A172 (cell line): ENCODE data around the gene SDC4. TPM values are rescaled to one million over a fixed set of nuclear protein-coding genes. Genes with fewer than 3 reads are reported as not detected.
A peak's percentile ranks its signal among the peaks of the same experiment; 100 is the strongest.

Experiments
- DNase-seq: peaks from one replicate; pipeline ENCODE4 v3.0.0-alpha.2; 2015; ENCODE audit warnings: low spot score
- total RNA-seq: library from RNA; depleted of rRNA; stranded (reverse); fragments of >200 nt; shearing (Covaris generic); gene quantifications from 2 replicates; pipeline ENCODE4 v1.2.3, GENCODE V29; 2014

SDC4 gene
- total RNA-seq, 1 experiment from 2014 or later, result 42.4 TPM

- no peak for DNase-seq
Measured at GRCh38 chr20:45343532-45344167, 4.6 kb downstream of the SDC4 start.

DNA sequence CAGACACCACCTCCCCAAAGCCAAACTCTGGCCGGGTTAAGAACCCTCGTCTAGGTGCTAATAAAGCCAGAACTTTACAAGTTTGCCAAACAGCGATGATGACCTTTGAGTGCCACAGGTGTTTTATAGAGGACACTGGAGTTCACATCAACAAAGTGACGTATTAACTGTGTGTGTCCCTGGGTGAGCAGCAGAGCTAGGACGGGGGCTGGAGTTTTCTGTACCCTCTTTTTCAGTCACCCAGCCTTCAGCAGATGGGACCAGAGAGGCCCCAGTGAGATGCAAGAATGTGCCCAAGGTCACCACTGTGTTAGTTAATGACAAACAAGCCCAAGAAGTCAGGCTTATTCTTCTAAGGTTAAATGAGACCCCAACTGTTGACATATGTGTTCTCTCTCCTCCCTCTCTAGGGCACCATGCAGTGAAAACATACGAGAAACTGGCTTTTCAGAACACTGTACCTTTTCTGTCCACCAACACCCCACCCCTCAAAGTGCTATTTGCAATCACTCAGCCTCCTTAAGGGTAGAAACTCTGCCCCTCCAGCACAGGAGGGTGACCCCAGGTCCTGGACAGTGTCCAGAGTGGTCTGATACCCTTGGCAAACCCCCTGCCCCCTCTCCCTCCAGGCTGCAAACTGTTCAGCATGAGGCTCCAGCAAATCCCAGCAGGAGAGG, 5.2 kb downstream of the SDC4 start:
- no peak for DNase-seq

GRCh38 chr20:45341939-45342854, 6.0 kb downstream of the SDC4 start:
- DNase-seq, result peak; percentile 69

GRCh38 chr20:45341579-45341938, 6.7 kb downstream of the SDC4 start:
- DNase-seq, result no peak

GRCh38 chr20:45340951-45341350, 7.3 kb downstream of the SDC4 start:
- no peak for DNase-seq

- DNase-seq, result no peak
Measured at GRCh38 chr20:45340236-45340847, 7.9 kb downstream of the SDC4 start.

- DNase-seq, result no peak
Measured at GRCh38 chr20:45339799-45340198, 8.4 kb downstream of the SDC4 start.

DNA sequence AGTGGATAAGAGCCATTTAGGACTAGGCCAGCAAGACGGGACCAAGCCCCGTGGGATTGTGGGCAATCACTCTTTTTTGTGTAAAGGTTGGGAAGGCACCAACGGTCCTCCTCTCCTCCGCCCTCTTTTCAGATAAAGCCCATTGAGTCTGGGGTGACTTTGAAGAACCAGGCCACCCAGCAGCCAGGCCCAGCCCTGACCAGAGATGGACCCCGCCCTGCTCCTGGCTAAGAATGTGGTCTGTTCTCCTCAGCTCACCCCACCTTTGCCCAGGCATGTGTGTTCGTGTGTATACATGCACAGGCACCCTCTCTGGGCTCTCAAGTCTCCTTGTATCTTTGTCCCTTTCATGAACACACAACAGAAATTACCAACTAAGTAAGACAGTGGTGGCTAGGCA, 9.1 kb downstream of the SDC4 start:
- DNase-seq, result no peak

DNA sequence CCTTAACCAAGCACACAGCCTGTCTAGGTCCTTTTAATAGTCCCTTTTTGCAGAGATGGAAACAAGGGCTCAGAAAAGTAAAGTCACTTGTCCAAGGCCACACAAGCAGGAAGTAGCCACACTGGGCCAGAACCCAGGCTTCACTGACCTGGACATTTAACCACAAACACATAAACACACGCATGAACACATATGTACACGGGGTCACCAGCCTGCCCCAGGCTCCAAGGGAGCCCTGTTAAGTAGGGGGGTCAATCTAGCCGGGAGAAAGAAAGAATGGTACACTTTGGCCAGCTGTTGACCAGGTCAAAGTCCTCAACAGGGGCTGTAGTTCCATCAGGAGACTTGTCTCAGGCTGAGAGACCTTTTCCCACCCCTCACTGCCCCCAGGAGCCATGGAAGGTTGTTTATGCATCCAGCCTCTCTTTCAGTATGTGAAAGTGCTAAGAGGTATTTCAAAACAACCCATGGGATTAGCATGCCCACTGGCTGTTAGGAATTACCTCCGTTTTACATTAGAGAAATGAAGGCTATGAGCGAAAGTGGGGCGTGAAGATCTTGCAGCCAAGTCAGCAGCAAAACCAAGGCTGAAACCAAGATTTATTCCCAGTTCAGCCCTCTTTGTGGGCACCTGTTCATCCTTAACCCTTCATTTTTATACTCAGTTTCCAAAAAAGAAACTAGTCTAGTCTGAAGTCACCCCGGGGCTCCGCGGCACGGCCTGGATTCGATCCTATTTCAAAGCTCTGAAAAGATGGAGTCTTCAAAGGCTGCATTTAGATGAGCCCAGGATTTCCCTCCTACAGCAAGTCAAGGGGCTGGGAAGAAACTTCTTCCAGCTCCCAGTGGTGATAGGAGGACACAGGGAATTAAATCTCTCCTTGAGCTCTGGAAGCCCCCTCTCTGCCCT, 9.8 kb downstream of the SDC4 start:
- no peak for DNase-seq

GRCh38 chr20:45337367-45338120, 10.7 kb downstream of the SDC4 start:
- DNase-seq, result peak; percentile 88

DNA sequence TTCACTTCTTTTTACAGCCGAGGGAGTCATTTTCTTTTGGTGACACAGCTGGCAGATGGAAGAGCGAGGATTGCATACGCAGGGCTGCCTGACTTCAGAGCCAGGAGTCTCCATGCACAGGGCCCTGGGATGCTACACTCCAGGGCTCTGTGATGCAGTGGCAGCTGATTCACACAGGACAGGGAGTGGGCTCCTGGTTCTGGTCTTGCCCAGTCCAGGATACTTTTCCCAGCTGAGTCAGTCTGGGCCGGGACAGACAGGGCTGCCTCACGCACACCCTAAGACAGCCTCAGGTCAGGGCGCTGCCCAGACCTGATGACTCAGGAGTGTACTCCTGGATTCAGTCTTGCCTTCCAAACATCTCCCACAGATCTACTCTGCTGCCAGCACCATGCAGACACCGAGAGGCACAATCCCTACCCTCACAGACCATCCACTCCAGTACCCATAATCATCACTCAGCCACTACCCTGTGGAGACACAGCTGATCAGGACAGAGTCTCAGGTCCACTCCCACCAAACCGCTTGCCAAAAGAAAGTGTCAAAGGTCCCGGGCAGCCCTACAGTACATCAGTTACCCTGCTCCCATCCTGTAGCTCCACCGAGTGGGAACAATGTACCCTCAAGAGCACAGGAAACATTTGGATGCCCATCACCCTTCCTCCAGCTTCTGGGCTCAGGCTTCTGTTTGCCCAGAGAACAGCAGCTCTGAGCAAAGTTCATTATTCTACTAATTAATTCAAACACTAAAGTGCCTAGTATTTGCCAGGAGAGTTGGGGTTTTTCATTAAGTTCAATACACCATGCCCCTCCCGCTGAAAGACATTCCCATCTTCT, 11.5 kb downstream of the SDC4 start:
- DNase-seq, result peak; percentile 91

GRCh38 chr20:45330476-45330875, 17.7 kb downstream of the SDC4 start:
- no peak for DNase-seq

- DNase-seq, result no peak
Measured at GRCh38 chr20:45329497-45330319, 18.5 kb downstream of the SDC4 start.

DNA sequence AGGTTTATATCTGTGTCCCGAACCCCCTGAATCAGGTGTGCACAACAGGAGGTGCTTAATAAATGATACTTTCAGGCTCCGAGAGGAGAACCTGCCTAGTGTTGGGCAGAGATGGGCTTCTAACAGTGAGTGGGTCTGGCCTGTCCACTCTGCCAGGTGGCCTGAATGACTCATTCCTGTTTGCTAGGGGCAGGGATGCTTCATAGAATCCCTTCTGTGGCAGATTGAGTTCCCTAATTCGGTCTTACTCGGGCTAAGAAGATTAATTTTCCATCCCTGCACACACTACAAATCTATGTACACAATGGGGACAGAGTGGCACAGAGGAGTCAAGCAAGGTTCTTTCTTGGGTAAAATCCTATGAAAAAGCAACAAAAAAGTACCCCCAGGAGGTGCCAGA, 19.8 kb downstream of the SDC4 start:
- DNase-seq, result no peak

DNA sequence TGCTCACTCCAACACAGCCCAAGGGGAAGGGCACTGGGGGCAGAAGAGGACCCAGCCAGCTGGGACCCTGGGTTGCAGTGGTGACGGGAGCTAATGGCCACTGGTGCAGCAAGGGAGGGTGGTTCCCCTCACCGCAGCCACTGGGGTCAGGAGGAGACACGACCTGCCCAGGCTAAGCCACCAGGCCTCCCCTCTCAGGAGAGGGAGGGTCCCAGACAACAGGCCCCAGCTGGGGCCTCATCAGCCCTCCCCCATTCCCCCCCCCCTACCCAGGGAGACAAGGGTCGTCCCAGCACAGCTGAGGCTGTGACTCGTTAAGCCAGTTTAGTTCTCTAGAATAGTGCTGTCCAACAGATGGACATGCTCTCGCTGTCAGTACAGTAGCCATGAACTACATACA, 22.9 kb downstream of the SDC4 start:
- no peak for DNase-seq

GRCh38 chr20:45323731-45324130, 24.5 kb downstream of the SDC4 start:
- DNase-seq, result no peak

GRCh38 chr20:45322952-45323383, 25.3 kb downstream of the SDC4 start:
- DNase-seq, result peak; percentile 45

- DNase-seq, result no peak
Measured at GRCh38 chr20:45320948-45321595, 27.2 kb downstream of the SDC4 start.
